NCI-H2227 (cell line): ENCODE results near the gene GALNT16.
A peak's percentile ranks its signal among the peaks of the same experiment; 100 is the strongest.

Experiments used
- DNase-seq: peaks from one replicate; lab custom pipeline; 2025; ENCODE audit not compliant: unreplicated experiment; lab: John Stamatoyannopoulos, UW

Gene GALNT16

GRCh38 chr14:69398818-69399210, 138.9 kb downstream of the GALNT16 start:
- DNase-seq: peak; percentile 70

GRCh38 chr14:69399750-69400149, 139.8 kb downstream of the GALNT16 start:
- no peak for DNase-seq

DNA sequence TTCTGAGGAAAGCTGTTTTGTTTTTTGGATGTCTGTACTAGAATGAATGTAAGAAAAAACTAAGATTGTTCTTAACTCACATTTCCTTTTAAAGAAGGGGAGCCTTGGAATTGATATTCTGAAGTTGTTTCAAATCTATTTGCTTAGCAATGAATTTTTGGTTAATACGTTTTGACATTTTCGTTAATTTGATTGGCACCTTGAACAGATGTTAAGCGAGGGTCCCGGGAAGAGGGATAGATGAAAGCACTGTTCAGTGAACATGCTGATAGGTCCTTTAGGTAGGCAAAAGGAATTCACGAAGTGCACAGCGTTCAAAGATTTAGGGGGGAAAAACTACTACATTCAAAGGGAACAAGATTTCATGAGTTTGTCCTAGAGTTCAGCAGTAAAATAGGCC, 140.2 kb downstream of the GALNT16 start:
- DNase-seq: no peak

DNA sequence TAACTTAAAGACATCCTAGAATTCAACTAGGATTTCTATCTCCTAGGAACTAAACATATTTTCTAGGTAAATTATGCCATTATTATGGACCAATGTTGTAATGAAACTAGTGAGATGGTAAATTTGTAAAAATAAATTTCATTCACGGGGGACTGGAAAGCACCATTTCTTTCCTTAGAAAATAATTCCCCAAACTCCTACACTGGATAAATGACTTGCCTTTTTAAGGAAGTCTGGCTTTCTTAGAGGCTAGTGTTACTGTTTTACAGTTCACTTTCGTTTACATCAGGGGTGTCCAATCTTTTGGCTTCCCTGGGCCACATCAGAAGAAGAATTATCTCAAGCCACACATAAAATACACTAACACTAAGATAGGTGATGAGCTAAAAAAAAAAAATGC, 141.9 kb downstream of the GALNT16 start:
- DNase-seq: no peak

GRCh38 chr14:69404478-69404877, 144.5 kb downstream of the GALNT16 start:
- no peak for DNase-seq

- DNase-seq: no peak
Observed at GRCh38 chr14:69404883-69405282, 144.9 kb downstream of the GALNT16 start.

GRCh38 chr14:69405762-69406161, 145.8 kb downstream of the GALNT16 start:
- no peak for DNase-seq
